MM.1S (cell line): Measurements from ENCODE around the gene LPCAT1.

ENCODE experiments used
- DNase-seq: peaks from one replicate; pipeline ENCODE4 v3.0.0-alpha.2; 2015
- H2AFZ ChIP-seq: fragments of 300-600 bp; sonication (generic); 2 replicates; pipeline ENCODE4 v1.6.0; 2016; ENCODE audit warnings: antibody characterized with exemption, low read length
- H3F3A ChIP-seq: fragments of 300-600 bp; sonication (generic); 2 replicates; pipeline ENCODE4 v1.6.1; 2016; ENCODE audit warnings: mild to moderate bottlenecking, antibody characterized with exemption, low read length, moderate library complexity, mixed read lengths; ENCODE audit not compliant: insufficient read depth
- H3K27ac ChIP-seq: fragments of 300-600 bp; sonication (generic); 2 replicates; pipeline ENCODE4 v1.5.1; 2016; ENCODE audit warnings: mild to moderate bottlenecking, low read length
- H3K27me3 ChIP-seq: fragments of 300-600 bp; sonication (generic); replicated peaks from 2 replicates; pipeline ENCODE4 v1.6.0; 2016; ENCODE audit warnings: low read length; ENCODE audit not compliant: insufficient read depth
- H3K36me3 ChIP-seq: fragments of 300-600 bp; sonication (generic); replicated peaks from 2 replicates; pipeline ENCODE4 v1.6.1; 2016; ENCODE audit warnings: mild to moderate bottlenecking, low read length, mixed read lengths; ENCODE audit not compliant: insufficient read depth
- H3K4me1 ChIP-seq: fragments of 300-600 bp; sonication (generic); 2 replicates; pipeline ENCODE4 v1.6.1; 2016; ENCODE audit warnings: low read length, mixed read lengths
- H3K4me2 ChIP-seq: fragments of 300-600 bp; sonication (generic); 2 replicates; pipeline ENCODE4 v1.6.0; 2016; ENCODE audit warnings: low read depth, low read length
- H3K4me3 ChIP-seq: fragments of 300-600 bp; sonication (generic); 2 replicates; pipeline ENCODE4 v1.5.1; 2016; ENCODE audit warnings: low read length, mixed read lengths
- H3K79me2 ChIP-seq: fragments of 300-600 bp; sonication (generic); 2 replicates; pipeline ENCODE4 v1.6.1; 2016; ENCODE audit warnings: mixed run types, low read length, mixed read lengths
- H3K9ac ChIP-seq: fragments of 300-600 bp; sonication (generic); 2 replicates; pipeline ENCODE4 v1.6.1; 2016; ENCODE audit warnings: low read length, mixed read lengths
- H3K9me2 ChIP-seq: fragments of 300-600 bp; sonication (generic); replicated peaks from 2 replicates; pipeline ENCODE4 v1.6.1; 2016; ENCODE audit warnings: mild to moderate bottlenecking, low read length, mixed read lengths; ENCODE audit not compliant: insufficient read depth
- H3K9me3 ChIP-seq: fragments of 300-600 bp; sonication (generic); replicated peaks from 2 replicates; pipeline ENCODE4 v1.6.1; 2016; ENCODE audit warnings: mild to moderate bottlenecking, low read length, mixed read lengths; ENCODE audit not compliant: insufficient read depth
- H4K20me1 ChIP-seq: fragments of 300-600 bp; sonication (generic); 2 replicates; pipeline ENCODE4 v1.6.1; 2016; ENCODE audit warnings: mild to moderate bottlenecking, low read length, moderate library complexity, mixed read lengths; ENCODE audit not compliant: insufficient read depth
- CTCF ChIP-seq: fragments of 300-600 bp; sonication (generic); IDR thresholded peaks from 2 replicates; pipeline ENCODE4 v1.5.1; 2016; ENCODE audit warnings: antibody characterized with exemption, low read length, mixed read lengths
- EZH2 ChIP-seq: fragments of 300-600 bp; sonication (generic); optimal IDR thresholded peaks from 2 replicates; pipeline ENCODE3; 2017; ENCODE audit warnings: low read depth, mild to moderate bottlenecking, antibody characterized with exemption, low read length, mixed read lengths
- EZH2phosphoT487 ChIP-seq: fragments of 300-600 bp; sonication (generic); IDR thresholded peaks from 2 replicates; pipeline ENCODE4 v1.6.1; 2018; ENCODE audit warnings: antibody characterized with exemption, low read length

Gene LPCAT1

GRCh38 chr5:1453613-1454012, 70.1 kb downstream of the LPCAT1 start:
- Histone ChIP-seq H4K20me1 (no peaks in the 10 kb centered on the region), H3K9me3 (no peaks in the 10 kb centered on the region; the same call in 1 of the 2 replicates), H3K9ac (no peak overlapping the region), H3K4me2 (no peak overlapping the region), H3K36me3 (no peaks in the 10 kb centered on the region), H3K27me3 (no peaks in the 10 kb centered on the region), H2AFZ (no peak overlapping the region), H3K27ac (no peak overlapping the region), H3K4me1 (no peaks in the 10 kb centered on the region), H3K9me2 (no peaks in the 10 kb centered on the region), H3K79me2 (no peaks in the 10 kb centered on the region), H3F3A (peaks cover 3% of the 10 kb centered on the region; the same call in 1 of the 2 replicates), H3K4me3 (no peak overlapping the region)
- TF ChIP-seq EZH2 = no peak
- no peak for TF ChIP-seq EZH2phosphoT487
- no peak for TF ChIP-seq CTCF
- DNase-seq = no peak

GRCh38 chr5:1449081-1449630, 74.6 kb downstream of the LPCAT1 start:
- H3K9me3 ChIP-seq = no peaks in the 10 kb centered on the region
- no peaks in the 10 kb centered on the region for H3K4me1 ChIP-seq
- H3K27ac ChIP-seq = no peak overlapping the region
- no peaks in the 10 kb centered on the region for H3K9me2 ChIP-seq
- H4K20me1 ChIP-seq = no peaks in the 10 kb centered on the region
- no peaks in the 10 kb centered on the region for H3F3A ChIP-seq
- H3K4me2 ChIP-seq = no peak overlapping the region
- TF ChIP-seq EZH2 (no peak), CTCF (no peak), EZH2phosphoT487 (no peak)
- H3K9ac ChIP-seq = no peak overlapping the region
- H3K4me3 ChIP-seq = no peak overlapping the region
- no peaks in the 10 kb centered on the region for H3K27me3 ChIP-seq
- H2AFZ ChIP-seq = no peak overlapping the region
- no peak for DNase-seq
- no peaks in the 10 kb centered on the region for H3K79me2 ChIP-seq
- H3K36me3 ChIP-seq = no peaks in the 10 kb centered on the region

- no peaks in the 10 kb centered on the region for H3K79me2 ChIP-seq
- H2AFZ ChIP-seq = no peak overlapping the region
- no peaks in the 10 kb centered on the region for H3K9me3 ChIP-seq
- H3K4me1 ChIP-seq = no peaks in the 10 kb centered on the region
- no peak overlapping the region for H3K4me3 ChIP-seq
- H3K27ac ChIP-seq = no peak overlapping the region
- no peak overlapping the region for H3K9ac ChIP-seq
- H3K27me3 ChIP-seq = peaks cover 3% of the 10 kb centered on the region; the same call in 1 of the 2 replicates
- no peaks in the 10 kb centered on the region for H3K36me3 ChIP-seq
- H4K20me1 ChIP-seq = no peaks in the 10 kb centered on the region
- TF ChIP-seq CTCF = no peak
- TF ChIP-seq EZH2 = no peak
- TF ChIP-seq EZH2phosphoT487 = no peak
- no peaks in the 10 kb centered on the region for H3K9me2 ChIP-seq
- no peak for DNase-seq
- H3K4me2 ChIP-seq = no peak overlapping the region
- H3F3A ChIP-seq = no peaks in the 10 kb centered on the region
Measured at GRCh38 chr5:1448511-1449011, 75.2 kb downstream of the LPCAT1 start.
